Naive thymus-derived CD8-positive, alpha-beta T cell (primary cell): ENCODE data around the gene LEFTY2. TPM values are rescaled to one million over a fixed set of nuclear protein-coding genes. Genes with fewer than 3 reads are reported as not detected.
"Not testable (repeated sequence)": the region's sequence is repeated elsewhere in the genome, so short reads cannot be mapped to it uniquely, and the experiment has no call there.

Source experiments
- ATAC-seq, 2 donors: fragments of 150-1000 bp; cut with Tn5 transposase in 1 of 2; sonication (Bioruptor Pico), chemical (Tn5 transposase) in 1 of 2; 1 replicate in 1 of 2; 2 replicates in 1 of 2; pipeline ENCODE4 v1.10.0; 2021; ENCODE audit warnings: mild to moderate bottlenecking in 2 of 2, moderate library complexity in 2 of 2
- POLR2A ChIA-PET: fragments of 350-600 bp; sonication (Branson Sonifier 250); formaldehyde crosslinking; loops from one replicate; lab custom pipeline; 2021; ENCODE audit warnings: antibody characterized with exemption; lab: Charles Lee
- DNase-seq, 10 donors: peaks; one replicate each; pipeline versions ENCODE4 v3.0.0 to v3.0.0-alpha.2; 2020 to 2022
- H3K27ac Mint-ChIP-seq, 10 donors: one replicate each; pipeline ENCODE4 v1.8.0; 2020 to 2022; ENCODE audit warnings: mild to moderate bottlenecking in 10 of 10, mixed read lengths in 10 of 10, moderate library complexity in 4 of 10, inconsistent platforms in 1 of 10
- H3K27me3 Mint-ChIP-seq, 5 donors: one replicate each; pipeline ENCODE4 v1.8.0; 2021 to 2022; ENCODE audit warnings: mixed read lengths in 5 of 5
- H3K36me3 Mint-ChIP-seq, 3 donors: one replicate each; pipeline ENCODE4 v1.8.0; 2020 to 2022; ENCODE audit warnings: mixed read lengths in 3 of 3, mild to moderate bottlenecking in 2 of 3, inconsistent platforms in 1 of 3
- H3K4me1 Mint-ChIP-seq, 4 donors: one replicate each; pipeline ENCODE4 v1.8.0; 2021 to 2022; ENCODE audit warnings: mixed read lengths in 4 of 4
- H3K4me3 Mint-ChIP-seq, 10 donors: one replicate each; pipeline ENCODE4 v1.8.0; 2020 to 2022; ENCODE audit warnings: mild to moderate bottlenecking in 10 of 10, mixed read lengths in 10 of 10, moderate library complexity in 6 of 10, inconsistent platforms in 1 of 10
- H3K9me3 Mint-ChIP-seq, 9 donors: one replicate each; pipeline ENCODE4 v1.8.0; 2020 to 2022; ENCODE audit warnings: mixed read lengths in 9 of 9, mild to moderate bottlenecking in 3 of 9, inconsistent platforms in 1 of 9, moderate library complexity in 1 of 9
- polyA plus RNA-seq, 3 donors: library from polyadenylated mRNA; unstranded; fragments of 300-500 nt; fragmentation: Illumina TruSeq; gene quantifications; one replicate each; pipeline ENCODE4 v1.2.3, GENCODE V29; 2021
- total RNA-seq, 8 experiments: library from RNA in 2 of 8; stranded (reverse) in 2 of 8; gene quantifications; one replicate each; pipeline ENCODE4 v1.2.3 and lab custom pipeline; 2021 to 2026

The LEFTY2 gene
- total and polyA plus RNA-seq, 5 experiments from 2014 or later, result 0.19 to 0.75 (median 0.64) TPM; not detected in 2

- POLR2A ChIA-PET, result interaction anchor here (0.5 kb wide), 1 partner anchor 106 kb away, joined by 6 read pairs; no protein-coding TSS in a partner anchor
- Mint-ChIP-seq H3K36me3 (no peaks in the 10 kb centered on the region), H3K9me3 (no peaks in the 10 kb centered on the region), H3K4me3 (no peak overlapping the region), H3K27me3 (peaks cover 0 to 11% (median 4%) of the 10 kb centered on the region in 5 donors), H3K4me1 (peaks cover 7 to 24% (median 16%) of the 10 kb centered on the region in 4 donors), H3K27ac (no peak overlapping the region)
- DNase-seq, result no peak
- no peak for ATAC-seq
Observed at GRCh38 chr1:225946803-225947202, 5.8 kb upstream of the LEFTY2 start.

GRCh38 chr1:225946082-225946620 is 5.1 kb upstream of the LEFTY2 start:
- no peak for DNase-seq
- no peaks in the 10 kb centered on the region for H3K36me3 Mint-ChIP-seq

GRCh38 chr1:225945564-225945963 is 4.5 kb upstream of the LEFTY2 start:
- H3K4me1 Mint-ChIP-seq, result peaks cover 10 to 22% (median 16%) of the 10 kb centered on the region in 4 donors
- peak overlapping the region in 1 of 10 donors; percentile 83 for H3K27ac Mint-ChIP-seq
- H3K4me3 Mint-ChIP-seq, result peak overlapping the region in 2 of 10 donors; percentile 49 to 69
- no peaks in the 10 kb centered on the region for H3K36me3 Mint-ChIP-seq
- no peak for ATAC-seq
- POLR2A ChIA-PET, result interaction anchor here (0.6 to 2.7 kb wide), 7 partner anchors 9 to 635 kb away, joined by 3 to 12 read pairs (median 4); partner anchors contain the start of genes PYCR2, SRP9 and TMEM63A
- H3K27me3 Mint-ChIP-seq, result peaks cover 0 to 5% (median 2%) of the 10 kb centered on the region in 5 donors
- DNase-seq, result no peak
- no peaks in the 10 kb centered on the region for H3K9me3 Mint-ChIP-seq

More at GRCh38 chr1:225946082-225946620, 5.1 kb upstream of the LEFTY2 start:
- ATAC-seq, result no peak
- peaks cover 10 to 22% (median 16%) of the 10 kb centered on the region in 4 donors for H3K4me1 Mint-ChIP-seq
- no peaks in the 10 kb centered on the region for H3K9me3 Mint-ChIP-seq
- POLR2A ChIA-PET, result interaction anchor here (1.7 to 2.7 kb wide), 2 partner anchors 19 to 64 kb away, joined by 4 to 12 read pairs; partner anchors contain the start of gene TMEM63A
- H3K4me3 Mint-ChIP-seq, result no peak overlapping the region
- H3K27me3 Mint-ChIP-seq, result peaks cover 0 to 11% (median 2%) of the 10 kb centered on the region in 5 donors
- peak overlapping the region in 1 of 10 donors; percentile 31 for H3K27ac Mint-ChIP-seq

- POLR2A ChIA-PET, result interaction anchor here (0.6 to 2.7 kb wide), 9 partner anchors 9 to 635 kb away, joined by 3 to 12 read pairs (median 4); partner anchors contain the start of genes PYCR2, SRP9 and TMEM63A
- Mint-ChIP-seq H3K27ac (peak overlapping the region in 9 of 10 donors; percentile 27 to 91 (median 76)), H3K9me3 (no peaks in the 10 kb centered on the region), H3K4me3 (peak overlapping the region; percentile 20 to 77 (median 67)), H3K4me1 (peaks cover 10 to 22% (median 17%) of the 10 kb centered on the region in 4 donors), H3K27me3 (peaks cover 0 to 3% (median 0%) of the 10 kb centered on the region in 5 donors), H3K36me3 (no peaks in the 10 kb centered on the region)
- DNase-seq, result no peak
- ATAC-seq, result peak; percentile 74 to 86
Observed at GRCh38 chr1:225944951-225945350, 3.9 kb upstream of the LEFTY2 start.

- no peak for DNase-seq
- POLR2A ChIA-PET, result interaction anchor here (0.6 to 2.7 kb wide), 8 partner anchors 10 to 167 kb away, joined by 3 to 12 read pairs (median 4); partner anchors contain the start of genes PYCR2, SRP9 and TMEM63A
- H3K27me3 Mint-ChIP-seq, result peaks cover 0 to 3% (median 0%) of the 10 kb centered on the region in 5 donors
- H3K27ac Mint-ChIP-seq, result peak overlapping the region in 5 of 10 donors; percentile 42 to 91 (median 73)
- no peak for ATAC-seq
- H3K4me3 Mint-ChIP-seq, result peak overlapping the region in 7 of 10 donors; percentile 7 to 73 (median 68)
- no peaks in the 10 kb centered on the region for H3K9me3 Mint-ChIP-seq
- peaks cover 10 to 22% (median 17%) of the 10 kb centered on the region in 4 donors for H3K4me1 Mint-ChIP-seq
- H3K36me3 Mint-ChIP-seq, result no peaks in the 10 kb centered on the region
Observed at GRCh38 chr1:225944387-225944786, 3.4 kb upstream of the LEFTY2 start.

GRCh38 chr1:225943582-225943981 is 2.6 kb upstream of the LEFTY2 start:
- ATAC-seq (no peak), DNase-seq (no peak)
- H3K4me1 Mint-ChIP-seq, result peaks cover 10 to 22% (median 17%) of the 10 kb centered on the region in 4 donors
- H3K27me3 Mint-ChIP-seq, result peaks cover 0 to 3% (median 0%) of the 10 kb centered on the region in 5 donors
- peak overlapping the region in 3 of 10 donors; percentile 29 to 47 (median 40) for H3K27ac Mint-ChIP-seq
- H3K9me3 Mint-ChIP-seq, result no peaks in the 10 kb centered on the region
- H3K36me3 Mint-ChIP-seq, result no peaks in the 10 kb centered on the region
- POLR2A ChIA-PET, result interaction anchor here (2.0 to 2.7 kb wide), 2 partner anchors 20 to 62 kb away, joined by 6 to 12 read pairs; partner anchors contain the start of genes PYCR2 and TMEM63A
- peak overlapping the region in 1 of 10 donors; percentile 62 for H3K4me3 Mint-ChIP-seq

GRCh38 chr1:225942574-225942973 is 1.6 kb upstream of the LEFTY2 start:
- Mint-ChIP-seq H3K36me3 (no peaks in the 10 kb centered on the region), H3K27me3 (no peaks in the 10 kb centered on the region), H3K27ac (no peak overlapping the region), H3K4me1 (peaks cover 7 to 22% (median 17%) of the 10 kb centered on the region in 4 donors), H3K4me3 (no peak overlapping the region), H3K9me3 (no peaks in the 10 kb centered on the region)
- DNase-seq, result no peak
- POLR2A ChIA-PET, result interaction anchor here (1.0 kb wide), 1 partner anchor 12 kb away, joined by 3 read pairs; no protein-coding TSS in a partner anchor
- ATAC-seq, result no peak

GRCh38 chr1:225941942-225942222 is 862 bp upstream of the LEFTY2 start:
- H3K27me3 Mint-ChIP-seq, result no peaks in the 10 kb centered on the region
- ATAC-seq (no peak), DNase-seq (no peak)
- H3K27ac Mint-ChIP-seq, result no peak overlapping the region
- H3K9me3 Mint-ChIP-seq, result no peaks in the 10 kb centered on the region
- H3K4me1 Mint-ChIP-seq, result peaks cover 8 to 22% (median 18%) of the 10 kb centered on the region in 4 donors
- POLR2A ChIA-PET, result no interaction called here
- H3K36me3 Mint-ChIP-seq, result no peaks in the 10 kb centered on the region
- H3K4me3 Mint-ChIP-seq, result no peak overlapping the region

GRCh38 chr1:225940385-225941151 is 452 bp downstream of the LEFTY2 start:
- H3K4me3 Mint-ChIP-seq, result peak overlapping the region in 1 of 10 donors; percentile 39
- peak overlapping the region in 1 of 10 donors; percentile 53 for H3K27ac Mint-ChIP-seq
- no peaks in the 10 kb centered on the region for H3K36me3 Mint-ChIP-seq
- DNase-seq (no peak), ATAC-seq (no peak)
- H3K9me3 Mint-ChIP-seq, result no peaks in the 10 kb centered on the region
- H3K4me1 Mint-ChIP-seq, result peaks cover 8 to 22% (median 17%) of the 10 kb centered on the region in 4 donors
- no peaks in the 10 kb centered on the region for H3K27me3 Mint-ChIP-seq
- POLR2A ChIA-PET, result interaction anchor here (0.6 kb wide), 1 partner anchor 43 kb away, joined by 3 read pairs; no protein-coding TSS in a partner anchor

- H3K9me3 Mint-ChIP-seq, ATAC-seq, DNase-seq, H3K36me3 Mint-ChIP-seq, POLR2A ChIA-PET, H3K27me3 Mint-ChIP-seq: not testable (repeated sequence)
- peak overlapping the region in 4 of 10 donors; percentile 22 to 58 (median 38) for H3K4me3 Mint-ChIP-seq
- peaks cover 8 to 17% (median 11%) of the 10 kb centered on the region in 4 donors for H3K4me1 Mint-ChIP-seq
- peak overlapping the region in 1 of 10 donors; percentile 53 for H3K27ac Mint-ChIP-seq
Observed at GRCh38 chr1:225939939-225940310, 1.1 kb downstream of the LEFTY2 start.

GRCh38 chr1:225939097-225939938 is 1.7 kb downstream of the LEFTY2 start:
- DNase-seq (peak in 1 of 10 donors; percentile 23), ATAC-seq (peak in 1 of 2 donors; percentile 35)
- Mint-ChIP-seq H3K4me3 (peak overlapping the region in 4 of 10 donors; percentile 14 to 57 (median 30)), H3K4me1 (peaks cover 4 to 11% (median 7%) of the 10 kb centered on the region in 4 donors)
- H3K27ac Mint-ChIP-seq, H3K27me3 Mint-ChIP-seq, H3K9me3 Mint-ChIP-seq, H3K36me3 Mint-ChIP-seq: not testable (repeated sequence)
- POLR2A ChIA-PET, result interaction anchor here (0.6 kb wide), 1 partner anchor 176 kb away, joined by 7 read pairs; no protein-coding TSS in a partner anchor
